Measurements from ENCODE around the gene OLIG2. TPM values are rescaled to one million over a fixed set of nuclear protein-coding genes. Genes with fewer than 3 reads are reported as not detected.

The OLIG2 gene
- polyA plus RNA-seq: not detected

GRCh38 chr21:33025489-33026442 is at the start of gene OLIG2:
TSS of gene OLIG2 (plus strand) at chr21:33025935. CDS start at chr21:33026863, 928 bp downstream.
- 3% methylated on average over 59 of the region's 59 CpGs for WGBS, 2 donors
- H3K4me3 ChIP-seq (ENCODE audit: low read depth in 1 of 2, low read length in 2 of 2): no peak within 1 kb of the TSS
- no peak within 1 kb of the TSS for H3K27ac ChIP-seq (ENCODE audit: low read depth in 2 of 2, low read length in 1 of 2)

GRCh38 chr21:32976791-32977190 is 48.9 kb upstream of the OLIG2 start:
- Histone ChIP-seq H3K27ac (ENCODE audit: low read depth in 2 of 2, low read length in 1 of 2) (no peak overlapping the region), H3K4me3 (ENCODE audit: low read depth in 1 of 2, low read length in 2 of 2) (no peak overlapping the region), H3K4me1 (ENCODE audit: control insufficient read depth in 2 of 2, insufficient read depth in 2 of 2, low read length in 1 of 2) (no peaks in the 10 kb centered on the region), H3K27me3 (ENCODE audit: control insufficient read depth in 1 of 2, insufficient read depth in 2 of 2, low read length in 2 of 2) (peaks cover 0 to 2% of the 10 kb centered on the region in 2 donors), H3K9me3 (ENCODE audit: control insufficient read depth in 2 of 2, insufficient read depth in 1 of 2, low read depth in 1 of 2, low read length in 1 of 2) (peaks cover 0 to 2% of the 10 kb centered on the region in 2 donors), H3K36me3 (ENCODE audit: control insufficient read depth in 2 of 2, insufficient read depth in 2 of 2, low read length in 1 of 2) (no peaks in the 10 kb centered on the region)
- 51 to 68% methylated on average over 3 of the region's 3 CpGs for WGBS, 2 donors

More at GRCh38 chr21:33025489-33026442, at the start of gene OLIG2:
- Histone ChIP-seq H3K36me3 (ENCODE audit: control insufficient read depth in 2 of 2, insufficient read depth in 2 of 2, low read length in 1 of 2) (no peaks in the 10 kb centered on the region), H3K4me1 (ENCODE audit: control insufficient read depth in 2 of 2, insufficient read depth in 2 of 2, low read length in 1 of 2) (peaks cover 4 to 9% of the 10 kb centered on the region in 2 donors), H3K27me3 (ENCODE audit: control insufficient read depth in 1 of 2, insufficient read depth in 2 of 2, low read length in 2 of 2) (peaks cover 29 to 68% of the 10 kb centered on the region in 2 donors), H3K9me3 (ENCODE audit: control insufficient read depth in 2 of 2, insufficient read depth in 1 of 2, low read depth in 1 of 2, low read length in 1 of 2) (no peaks in the 10 kb centered on the region)

DNA sequence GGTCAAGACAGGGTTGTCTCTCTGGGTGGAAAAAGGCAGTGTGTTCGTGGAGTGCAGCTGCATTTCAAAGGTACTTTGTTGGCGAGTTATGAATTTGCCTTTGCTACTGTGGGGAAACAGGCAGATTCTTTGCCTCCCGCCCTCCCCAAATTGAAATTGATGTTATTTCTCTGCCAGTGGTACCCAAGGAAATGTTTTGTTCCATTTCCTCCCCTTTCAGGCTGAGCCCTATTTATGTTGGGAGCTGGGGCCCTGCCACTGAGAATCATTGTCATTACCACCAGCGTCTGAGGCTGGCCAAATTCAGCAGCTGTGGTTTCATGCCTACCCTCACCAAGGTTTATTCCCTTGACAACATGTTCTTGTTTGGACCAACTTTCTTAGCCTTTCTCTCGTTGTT is 48.5 kb upstream of the OLIG2 start:
- no peak overlapping the region for H3K27ac ChIP-seq (ENCODE audit: low read depth in 2 of 2, low read length in 1 of 2)
- peaks cover 0 to 2% of the 10 kb centered on the region in 2 donors for H3K27me3 ChIP-seq (ENCODE audit: control insufficient read depth in 1 of 2, insufficient read depth in 2 of 2, low read length in 2 of 2)
- peaks cover 0 to 2% of the 10 kb centered on the region in 2 donors for H3K9me3 ChIP-seq (ENCODE audit: control insufficient read depth in 2 of 2, insufficient read depth in 1 of 2, low read depth in 1 of 2, low read length in 1 of 2)
- no peak overlapping the region for H3K4me3 ChIP-seq (ENCODE audit: low read depth in 1 of 2, low read length in 2 of 2)
- no peaks in the 10 kb centered on the region for H3K36me3 ChIP-seq (ENCODE audit: control insufficient read depth in 2 of 2, insufficient read depth in 2 of 2, low read length in 1 of 2)
- 70 to 73% methylated on average over 5 of the region's 5 CpGs for WGBS, 2 donors
- no peaks in the 10 kb centered on the region for H3K4me1 ChIP-seq (ENCODE audit: control insufficient read depth in 2 of 2, insufficient read depth in 2 of 2, low read length in 1 of 2)

DNA sequence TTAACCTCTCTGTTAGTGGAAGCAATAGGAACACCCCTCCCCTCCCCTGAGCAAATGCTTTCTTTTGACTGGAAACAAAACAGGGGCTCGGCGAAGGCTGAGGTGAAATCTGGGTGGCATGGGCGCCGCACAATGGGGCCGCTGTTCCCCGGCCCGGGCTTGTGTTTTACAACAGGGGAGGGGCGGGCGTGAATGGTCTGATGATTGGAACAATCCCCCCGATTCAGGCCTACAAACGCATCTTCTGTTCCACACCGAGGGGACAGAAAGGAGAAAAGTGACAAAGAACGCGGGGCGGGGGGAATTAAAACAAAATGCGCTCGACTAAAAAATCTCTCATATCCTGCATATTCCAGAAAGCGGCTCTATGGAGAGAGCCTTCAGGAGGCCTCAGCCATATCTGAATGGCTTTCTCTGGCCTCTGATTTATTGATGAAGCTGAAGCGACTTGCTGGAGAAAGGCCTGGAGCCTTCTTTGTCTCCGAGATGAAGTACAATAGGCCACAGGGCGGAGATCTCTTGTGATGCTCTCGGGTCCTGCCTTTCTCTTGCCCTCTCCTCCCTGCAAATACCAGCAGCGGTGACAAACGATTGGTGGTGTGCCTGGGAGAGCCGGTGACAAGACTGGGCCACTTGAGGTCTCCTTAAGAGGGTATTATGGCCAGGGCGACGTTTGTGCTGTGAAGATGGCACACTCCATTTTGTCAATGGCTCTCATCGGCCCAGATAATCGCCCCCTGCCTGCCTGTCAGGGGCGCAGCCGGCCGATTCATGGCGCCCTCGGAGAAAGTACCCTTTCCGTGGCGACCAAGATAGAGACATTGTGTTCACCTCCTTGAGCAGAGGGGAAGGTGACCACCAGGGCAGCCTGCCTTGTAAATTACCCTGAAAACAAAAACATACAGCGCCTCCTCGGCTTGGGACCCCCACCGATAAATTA is 47.1 kb upstream of the OLIG2 start:
- H3K27ac ChIP-seq (ENCODE audit: low read depth in 2 of 2, low read length in 1 of 2): no peak overlapping the region
- no peaks in the 10 kb centered on the region for H3K36me3 ChIP-seq (ENCODE audit: control insufficient read depth in 2 of 2, insufficient read depth in 2 of 2, low read length in 1 of 2)
- H3K4me3 ChIP-seq (ENCODE audit: low read depth in 1 of 2, low read length in 2 of 2): no peak overlapping the region
- H3K9me3 ChIP-seq (ENCODE audit: control insufficient read depth in 2 of 2, insufficient read depth in 1 of 2, low read depth in 1 of 2, low read length in 1 of 2): peaks cover 0 to 2% of the 10 kb centered on the region in 2 donors
- peaks cover 0 to 2% of the 10 kb centered on the region in 2 donors for H3K27me3 ChIP-seq (ENCODE audit: control insufficient read depth in 1 of 2, insufficient read depth in 2 of 2, low read length in 2 of 2)
- 72 to 80% methylated on average over 39 of the region's 39 CpGs for WGBS, 2 donors
- no peaks in the 10 kb centered on the region for H3K4me1 ChIP-seq (ENCODE audit: control insufficient read depth in 2 of 2, insufficient read depth in 2 of 2, low read length in 1 of 2)

GRCh38 chr21:32979598-32980268 is 46.0 kb upstream of the OLIG2 start:
- 57 to 67% methylated on average over 2 of the region's 2 CpGs for WGBS, 2 donors
- H3K9me3 ChIP-seq (ENCODE audit: control insufficient read depth in 2 of 2, insufficient read depth in 1 of 2, low read depth in 1 of 2, low read length in 1 of 2): peaks cover 0 to 2% of the 10 kb centered on the region in 2 donors
- H3K27ac ChIP-seq (ENCODE audit: low read depth in 2 of 2, low read length in 1 of 2): no peak overlapping the region
- H3K36me3 ChIP-seq (ENCODE audit: control insufficient read depth in 2 of 2, insufficient read depth in 2 of 2, low read length in 1 of 2): no peaks in the 10 kb centered on the region
- peaks cover 0 to 2% of the 10 kb centered on the region in 2 donors for H3K27me3 ChIP-seq (ENCODE audit: control insufficient read depth in 1 of 2, insufficient read depth in 2 of 2, low read length in 2 of 2)
- no peak overlapping the region for H3K4me3 ChIP-seq (ENCODE audit: low read depth in 1 of 2, low read length in 2 of 2)
- H3K4me1 ChIP-seq (ENCODE audit: control insufficient read depth in 2 of 2, insufficient read depth in 2 of 2, low read length in 1 of 2): no peaks in the 10 kb centered on the region

GRCh38 chr21:32981096-32981495 is 44.6 kb upstream of the OLIG2 start:
- 82 to 84% methylated on average over 7 of the region's 7 CpGs for WGBS, 2 donors
- Histone ChIP-seq H3K4me1 (ENCODE audit: control insufficient read depth in 2 of 2, insufficient read depth in 2 of 2, low read length in 1 of 2) (no peaks in the 10 kb centered on the region), H3K27ac (ENCODE audit: low read depth in 2 of 2, low read length in 1 of 2) (no peak overlapping the region), H3K4me3 (ENCODE audit: low read depth in 1 of 2, low read length in 2 of 2) (no peak overlapping the region), H3K36me3 (ENCODE audit: control insufficient read depth in 2 of 2, insufficient read depth in 2 of 2, low read length in 1 of 2) (no peaks in the 10 kb centered on the region), H3K27me3 (ENCODE audit: control insufficient read depth in 1 of 2, insufficient read depth in 2 of 2, low read length in 2 of 2) (peaks cover 0 to 2% of the 10 kb centered on the region in 2 donors), H3K9me3 (ENCODE audit: control insufficient read depth in 2 of 2, insufficient read depth in 1 of 2, low read depth in 1 of 2, low read length in 1 of 2) (peaks cover 0 to 2% of the 10 kb centered on the region in 2 donors)

DNA sequence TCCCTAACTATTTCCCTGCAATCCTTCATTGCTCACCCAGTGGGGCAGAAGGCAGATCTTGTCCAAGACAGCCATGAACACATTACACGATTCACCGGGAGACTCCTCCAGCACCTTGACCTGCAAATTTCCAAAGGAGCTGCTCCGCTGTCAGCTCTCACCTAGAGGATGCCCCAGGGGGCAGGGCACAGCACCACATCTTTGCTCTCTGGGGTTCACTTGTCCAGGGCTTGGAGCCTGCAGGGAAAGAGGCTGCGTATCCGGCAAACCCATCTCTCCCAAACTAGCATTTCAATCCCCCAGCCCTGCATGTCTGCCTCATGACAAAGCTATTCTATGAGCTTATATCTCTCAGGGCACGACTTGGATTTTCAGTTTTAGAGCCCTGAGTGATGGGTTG is 35.1 kb upstream of the OLIG2 start:
- 56 to 66% methylated on average over 6 of the region's 6 CpGs for WGBS, 2 donors

GRCh38 chr21:32991361-32991760 is 34.4 kb upstream of the OLIG2 start:
- H3K4me1 ChIP-seq (ENCODE audit: control insufficient read depth in 2 of 2, insufficient read depth in 2 of 2, low read length in 1 of 2): no peaks in the 10 kb centered on the region
- no peak overlapping the region for H3K27ac ChIP-seq (ENCODE audit: low read depth in 2 of 2, low read length in 1 of 2)
- H3K36me3 ChIP-seq (ENCODE audit: control insufficient read depth in 2 of 2, insufficient read depth in 2 of 2, low read length in 1 of 2): no peaks in the 10 kb centered on the region
- no peaks in the 10 kb centered on the region for H3K27me3 ChIP-seq (ENCODE audit: control insufficient read depth in 1 of 2, insufficient read depth in 2 of 2, low read length in 2 of 2)
- H3K4me3 ChIP-seq (ENCODE audit: low read depth in 1 of 2, low read length in 2 of 2): no peak overlapping the region
- WGBS, 2 donors: 33 to 44% methylated on average over 8 of the region's 8 CpGs
- H3K9me3 ChIP-seq (ENCODE audit: control insufficient read depth in 2 of 2, insufficient read depth in 1 of 2, low read depth in 1 of 2, low read length in 1 of 2): no peaks in the 10 kb centered on the region

More for the DNA sequence above, 35.1 kb upstream of the OLIG2 start:
- Histone ChIP-seq H3K4me3 (ENCODE audit: low read depth in 1 of 2, low read length in 2 of 2) (no peak overlapping the region), H3K36me3 (ENCODE audit: control insufficient read depth in 2 of 2, insufficient read depth in 2 of 2, low read length in 1 of 2) (no peaks in the 10 kb centered on the region), H3K27me3 (ENCODE audit: control insufficient read depth in 1 of 2, insufficient read depth in 2 of 2, low read length in 2 of 2) (no peaks in the 10 kb centered on the region), H3K4me1 (ENCODE audit: control insufficient read depth in 2 of 2, insufficient read depth in 2 of 2, low read length in 1 of 2) (no peaks in the 10 kb centered on the region), H3K27ac (ENCODE audit: low read depth in 2 of 2, low read length in 1 of 2) (no peak overlapping the region), H3K9me3 (ENCODE audit: control insufficient read depth in 2 of 2, insufficient read depth in 1 of 2, low read depth in 1 of 2, low read length in 1 of 2) (no peaks in the 10 kb centered on the region)

DNA sequence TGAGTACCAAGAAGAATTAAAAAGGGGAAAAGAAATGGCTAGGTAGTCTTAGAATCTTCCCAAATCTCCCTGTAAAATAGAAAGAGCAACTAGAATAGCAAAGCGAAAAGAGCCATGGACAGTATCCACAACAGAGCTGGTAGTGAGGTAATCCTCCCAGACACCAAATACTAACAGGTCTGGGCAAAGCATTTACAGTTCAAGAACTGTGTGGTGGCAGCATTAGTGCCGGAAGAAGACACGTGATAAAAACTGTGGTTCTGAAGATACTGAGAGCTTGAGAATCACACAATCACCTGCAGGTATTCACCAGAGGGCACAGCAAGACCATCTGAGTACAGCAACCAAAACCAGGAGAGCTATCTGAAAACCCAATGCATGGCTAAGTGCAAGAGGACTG is 31.8 kb upstream of the OLIG2 start:
- Histone ChIP-seq H3K9me3 (ENCODE audit: control insufficient read depth in 2 of 2, insufficient read depth in 1 of 2, low read depth in 1 of 2, low read length in 1 of 2) (no peaks in the 10 kb centered on the region), H3K36me3 (ENCODE audit: control insufficient read depth in 2 of 2, insufficient read depth in 2 of 2, low read length in 1 of 2) (no peaks in the 10 kb centered on the region), H3K27ac (ENCODE audit: low read depth in 2 of 2, low read length in 1 of 2) (no peak overlapping the region), H3K27me3 (ENCODE audit: control insufficient read depth in 1 of 2, insufficient read depth in 2 of 2, low read length in 2 of 2) (no peaks in the 10 kb centered on the region), H3K4me1 (ENCODE audit: control insufficient read depth in 2 of 2, insufficient read depth in 2 of 2, low read length in 1 of 2) (no peaks in the 10 kb centered on the region), H3K4me3 (ENCODE audit: low read depth in 1 of 2, low read length in 2 of 2) (no peak overlapping the region)
- 54 to 68% methylated on average over 3 of the region's 3 CpGs for WGBS, 2 donors

All from esophagus (tissue), 2 donors.